GM12865 (cell line): Measurements from ENCODE around the gene LENG1.
"Not testable (repeated sequence)": the region's sequence is repeated elsewhere in the genome, so short reads cannot be mapped to it uniquely, and the experiment has no call there.

Source experiments
- DNase-seq: peaks from one replicate; pipeline ENCODE4 v3.0.0; 2010; ENCODE audit warnings: low read depth
- H3K4me3 ChIP-seq: 2 replicates; pipeline ENCODE4 v1.5.1; 2011; ENCODE audit warnings: mild to moderate bottlenecking, low read depth, low read length, control low read depth
- TF ChIP-seq, protein P1 (sequence below): IDR thresholded peaks from 2 replicates; pipeline ENCODE4 v1.5.1; 2011; ENCODE audit warnings: low read length, control low read depth, low read depth, inconsistent platforms; ENCODE audit not compliant: insufficient read depth; ENCODE audit errors: missing control alignments

The LENG1 gene

DNA sequence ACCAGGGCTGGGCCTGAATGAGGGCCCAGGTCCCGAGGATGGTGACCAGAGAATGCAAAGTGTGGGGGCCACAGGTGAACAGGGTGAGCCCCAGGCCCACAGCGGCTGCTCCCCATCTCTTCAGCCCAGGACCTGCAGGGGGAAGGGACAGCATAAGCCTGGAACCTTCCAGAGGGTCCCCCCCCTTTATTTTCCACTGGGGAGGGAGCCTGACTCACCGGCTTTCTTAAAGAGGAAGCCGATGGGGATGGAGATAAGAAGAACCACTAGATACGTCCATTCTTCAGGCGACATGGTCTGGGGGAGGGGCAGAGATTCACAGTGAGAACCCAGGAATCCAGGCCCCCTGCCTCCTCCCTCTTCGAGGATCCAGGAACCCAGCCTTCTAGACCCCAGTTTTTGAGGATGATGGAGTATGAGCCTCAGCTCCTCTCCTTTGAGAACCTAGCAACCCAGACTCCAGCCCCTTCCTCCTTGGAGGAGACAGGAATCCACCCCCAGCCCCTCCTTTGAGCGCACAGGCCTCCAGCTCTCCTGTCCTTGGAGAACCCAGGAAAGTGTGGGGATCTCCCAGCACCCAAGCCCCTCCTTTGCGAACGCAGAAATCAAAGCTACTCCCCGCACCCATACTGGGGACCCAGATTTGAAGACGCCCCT is 28.8 kb upstream of the LENG1 start:
- DNase-seq, result no peak
- peak overlapping the region; percentile 89 for H3K4me3 ChIP-seq
- TF ChIP-seq, protein P1, sequence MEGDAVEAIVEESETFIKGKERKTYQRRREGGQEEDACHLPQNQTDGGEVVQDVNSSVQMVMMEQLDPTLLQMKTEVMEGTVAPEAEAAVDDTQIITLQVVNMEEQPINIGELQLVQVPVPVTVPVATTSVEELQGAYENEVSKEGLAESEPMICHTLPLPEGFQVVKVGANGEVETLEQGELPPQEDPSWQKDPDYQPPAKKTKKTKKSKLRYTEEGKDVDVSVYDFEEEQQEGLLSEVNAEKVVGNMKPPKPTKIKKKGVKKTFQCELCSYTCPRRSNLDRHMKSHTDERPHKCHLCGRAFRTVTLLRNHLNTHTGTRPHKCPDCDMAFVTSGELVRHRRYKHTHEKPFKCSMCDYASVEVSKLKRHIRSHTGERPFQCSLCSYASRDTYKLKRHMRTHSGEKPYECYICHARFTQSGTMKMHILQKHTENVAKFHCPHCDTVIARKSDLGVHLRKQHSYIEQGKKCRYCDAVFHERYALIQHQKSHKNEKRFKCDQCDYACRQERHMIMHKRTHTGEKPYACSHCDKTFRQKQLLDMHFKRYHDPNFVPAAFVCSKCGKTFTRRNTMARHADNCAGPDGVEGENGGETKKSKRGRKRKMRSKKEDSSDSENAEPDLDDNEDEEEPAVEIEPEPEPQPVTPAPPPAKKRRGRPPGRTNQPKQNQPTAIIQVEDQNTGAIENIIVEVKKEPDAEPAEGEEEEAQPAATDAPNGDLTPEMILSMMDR, result no peak

DNA sequence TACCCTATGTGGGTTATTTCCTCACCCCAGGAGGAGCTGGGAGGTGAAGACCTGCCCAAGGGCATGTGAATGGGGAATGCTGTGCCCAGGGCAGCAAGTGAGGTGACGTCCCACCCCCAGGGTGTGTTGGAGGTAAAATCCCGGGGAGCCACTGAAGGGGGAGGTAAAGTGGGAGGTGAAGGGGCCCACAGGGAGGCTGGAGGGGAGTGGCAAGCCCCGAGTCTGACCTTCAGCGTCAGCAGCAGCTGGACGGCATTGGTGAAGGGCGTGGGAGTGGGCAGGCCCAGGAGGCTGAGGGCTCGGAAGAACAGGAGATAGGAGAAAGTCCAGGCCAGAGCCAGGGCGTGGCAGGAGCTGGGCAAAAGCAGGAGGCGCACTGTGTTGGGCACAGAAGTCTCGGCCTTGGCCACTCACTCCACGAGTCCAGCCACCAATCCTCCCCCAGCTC is 27.4 kb upstream of the LENG1 start:
- no peak for DNase-seq
- H3K4me3 ChIP-seq, result no peak overlapping the region
- TF ChIP-seq, protein P1, result no peak

DNA sequence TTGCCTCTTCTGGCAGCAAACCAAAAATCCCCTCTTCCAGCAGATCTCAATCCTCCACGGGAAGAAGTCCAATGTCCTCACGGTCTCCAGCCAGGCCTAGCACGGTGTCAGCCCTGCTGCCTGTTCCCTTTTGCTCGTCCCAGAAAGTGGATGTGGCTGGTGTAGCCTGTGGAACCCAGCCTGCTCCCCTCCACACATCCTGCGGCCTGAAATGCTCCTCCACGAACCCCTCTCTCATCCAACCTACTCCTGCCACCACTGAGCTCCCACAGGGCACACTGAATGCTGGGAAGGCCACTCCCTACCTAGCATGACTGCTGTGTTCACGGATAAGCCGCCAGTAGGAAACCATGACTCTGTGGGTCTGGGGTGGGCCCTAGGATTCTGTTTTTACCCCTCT is 26.8 kb upstream of the LENG1 start:
- no peak for DNase-seq

DNA sequence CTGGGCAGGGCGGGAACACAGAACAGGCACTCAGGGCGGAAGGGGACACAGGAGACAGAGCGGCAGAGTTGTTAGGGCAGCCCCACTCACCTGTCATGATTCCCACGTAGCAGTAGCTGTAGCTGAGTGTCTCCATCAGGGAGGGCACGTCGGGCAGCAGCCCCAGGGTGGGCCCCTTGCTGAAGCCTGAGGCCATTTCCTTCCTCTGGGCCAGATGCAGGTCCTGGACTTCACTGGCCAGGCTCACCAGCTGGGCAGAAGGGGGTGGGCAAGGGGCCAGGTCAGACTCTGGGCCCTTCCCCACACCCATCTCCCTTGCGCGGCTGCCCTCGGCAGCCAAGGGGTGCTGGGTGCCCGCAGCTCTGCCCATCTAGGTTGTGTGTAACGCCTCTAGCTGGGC is 23.9 kb upstream of the LENG1 start:
- TF ChIP-seq, protein P1, result no peak
- no peak for DNase-seq
- H3K4me3 ChIP-seq, result no peak overlapping the region

More for the DNA sequence above, 26.8 kb upstream of the LENG1 start:
- no peak overlapping the region for H3K4me3 ChIP-seq
- TF ChIP-seq, protein P1, result no peak

DNA sequence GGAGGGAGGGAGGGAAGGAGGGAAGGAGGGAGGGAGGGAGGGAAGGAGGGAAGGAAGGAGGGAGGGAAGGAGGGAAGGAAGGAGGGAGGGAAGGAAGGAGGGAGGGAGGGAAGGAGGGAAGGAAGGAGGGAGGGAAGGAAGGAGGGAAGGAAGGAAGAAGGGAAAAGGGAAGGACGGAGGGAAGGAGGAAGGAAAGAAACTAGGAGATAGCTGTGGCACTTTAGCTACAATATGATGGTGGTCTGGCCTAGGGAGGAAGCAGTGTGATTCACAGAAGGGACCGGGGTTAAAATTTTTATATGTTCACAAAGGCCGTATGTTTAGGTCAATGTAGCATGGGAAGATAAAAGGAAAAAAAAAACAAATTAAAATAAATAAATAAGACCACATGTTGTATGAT is 22.4 kb upstream of the LENG1 start:
- not testable (repeated sequence) for DNase-seq, H3K4me3 ChIP-seq

DNA sequence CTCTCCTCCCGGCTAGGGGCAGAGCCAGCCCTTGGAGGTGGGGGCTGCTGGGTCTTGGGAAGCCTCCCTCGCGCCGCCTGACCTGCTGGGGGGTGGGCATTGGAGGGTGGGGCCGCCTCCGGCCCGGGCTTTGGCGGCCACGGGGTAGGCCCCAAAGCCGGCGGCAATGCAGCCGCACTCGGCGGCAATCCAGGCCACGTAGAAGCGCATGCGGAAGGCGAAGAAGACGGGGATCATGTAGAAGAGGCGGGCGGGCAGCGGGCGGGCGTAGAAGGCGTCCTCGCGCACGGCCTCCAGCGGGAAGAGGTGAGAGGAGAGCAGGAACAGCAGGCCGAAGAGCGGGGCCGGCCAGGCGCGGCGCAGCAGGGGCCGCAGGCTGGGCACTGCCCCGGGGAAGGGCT is 21.2 kb upstream of the LENG1 start:
- no peak overlapping the region for H3K4me3 ChIP-seq
- DNase-seq, result no peak
- TF ChIP-seq, protein P1, result no peak

DNA sequence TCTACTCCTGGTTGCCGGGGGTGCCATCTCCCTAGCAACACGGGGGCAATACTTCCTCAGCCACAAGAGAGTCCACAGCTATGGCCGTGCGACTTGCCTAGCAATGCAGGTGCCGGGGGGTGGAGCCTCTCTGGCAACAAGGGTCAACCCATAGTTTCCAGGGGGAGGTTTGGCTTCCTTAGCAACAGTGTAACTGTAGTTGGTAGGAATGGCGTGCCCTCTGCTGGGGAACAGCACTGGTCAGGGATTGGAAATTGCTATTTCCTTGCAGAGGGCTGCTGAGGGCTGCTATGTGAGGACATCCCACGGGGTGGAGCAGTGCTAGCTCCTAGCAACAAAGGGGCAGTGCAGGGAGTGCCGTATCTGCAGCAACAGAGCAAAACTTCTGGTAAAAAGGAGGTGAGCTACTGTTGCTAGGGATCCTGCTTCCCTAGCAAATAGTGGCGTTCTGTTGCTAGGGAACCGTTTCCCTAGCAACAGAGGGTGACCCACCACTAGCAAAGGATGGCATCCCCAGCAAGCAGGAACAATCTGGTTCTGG is 20.5 kb upstream of the LENG1 start:
- TF ChIP-seq, protein P1, result no peak
- no peak overlapping the region for H3K4me3 ChIP-seq
- DNase-seq, result no peak
